GM23338 (cell line): ENCODE results near the gene CHRM4. TPM values are rescaled to one million over a fixed set of nuclear protein-coding genes. Genes with fewer than 3 reads are reported as not detected.

ENCODE experiments used
- ATAC-seq: fragments of 200-7000 bp; cut with Tn5 transposase; 3 replicates; pipeline ENCODE4 v1.9.1; 2020
- DNase-seq: peaks from one replicate; pipeline ENCODE4 v3.0.0-alpha.2; 2015; ENCODE audit warnings: low spot score
- H2AFZ ChIP-seq: fragments of 200-600 bp; sonication (generic); 2 replicates; pipeline ENCODE4 v1.8.0; 2016; ENCODE audit warnings: antibody characterized with exemption, mild to moderate bottlenecking, moderate library complexity
- H3F3A ChIP-seq: fragments of 200-600 bp; sonication (generic); replicated peaks from 2 replicates; pipeline ENCODE4 v1.8.0; 2017; ENCODE audit warnings: antibody characterized with exemption, mixed run types, low read depth
- H3K27ac ChIP-seq: fragments of 200-600 bp; sonication (generic); 2 replicates; pipeline ENCODE4 v1.6.1; 2016; ENCODE audit warnings: low read depth
- H3K27me3 ChIP-seq: fragments of 200-600 bp; sonication (generic); 2 replicates; pipeline ENCODE4 v1.8.0; 2016; ENCODE audit warnings: mild to moderate bottlenecking, mixed run types, moderate library complexity; ENCODE audit not compliant: insufficient read depth
- H3K36me3 ChIP-seq: fragments of 200-600 bp; sonication (generic); 2 replicates; pipeline ENCODE4 v1.8.0; 2016; ENCODE audit warnings: mild to moderate bottlenecking; ENCODE audit not compliant: insufficient read depth
- H3K4me1 ChIP-seq: fragments of 200-600 bp; sonication (generic); 2 replicates; pipeline ENCODE4 v1.8.0; 2016; ENCODE audit warnings: mild to moderate bottlenecking, moderate library complexity; ENCODE audit not compliant: insufficient read depth
- H3K4me2 ChIP-seq: fragments of 200-600 bp; sonication (generic); 2 replicates; pipeline ENCODE4 v1.7.1; 2017; ENCODE audit warnings: mixed run types
- H3K4me3 ChIP-seq: fragments of 200-600 bp; sonication (generic); 2 replicates; pipeline ENCODE4 v1.6.1; 2016; ENCODE audit warnings: mixed run types
- H3K79me2 ChIP-seq: fragments of 200-600 bp; sonication (generic); replicated peaks from 2 replicates; pipeline ENCODE4 v1.8.0; 2017; ENCODE audit warnings: mild to moderate bottlenecking; ENCODE audit not compliant: insufficient read depth
- H3K9me2 ChIP-seq: fragments of 200-600 bp; sonication (generic); 2 replicates; pipeline ENCODE4 v1.8.0; 2017; ENCODE audit not compliant: insufficient read depth
- H4K20me1 ChIP-seq: fragments of 200-600 bp; sonication (generic); replicated peaks from 2 replicates; pipeline ENCODE4 v1.8.0; 2017; ENCODE audit warnings: mild to moderate bottlenecking; ENCODE audit not compliant: insufficient read depth
- H3K27ac Mint-ChIP-seq: 2 replicates; pipeline ENCODE4 v1.8.0; 2020; ENCODE audit warnings: inconsistent platforms, mild to moderate bottlenecking, moderate library complexity, mixed read lengths
- H3K27me3 Mint-ChIP-seq: 3 replicates; pipeline ENCODE4 v1.8.0; 2022; ENCODE audit warnings: low read depth, mild to moderate bottlenecking, moderate library complexity, mixed read lengths, inconsistent platforms; ENCODE audit not compliant: insufficient read depth, poor library complexity
- H3K36me3 Mint-ChIP-seq: 3 replicates; pipeline ENCODE4 v1.8.0; 2021; ENCODE audit warnings: low read depth, mild to moderate bottlenecking, inconsistent platforms, moderate library complexity, mixed read lengths
- H3K4me1 Mint-ChIP-seq: 3 replicates; pipeline ENCODE4 v1.8.0; 2020; ENCODE audit warnings: mild to moderate bottlenecking, inconsistent platforms, mixed read lengths
- H3K4me3 Mint-ChIP-seq: 3 replicates; pipeline ENCODE4 v1.8.0; 2021; ENCODE audit warnings: moderate library complexity, mild to moderate bottlenecking, inconsistent platforms, mixed read lengths
- H3K9me3 Mint-ChIP-seq: 3 replicates; pipeline ENCODE4 v1.8.0; 2020; ENCODE audit warnings: moderate library complexity, mild to moderate bottlenecking, inconsistent platforms, mixed read lengths
- CREB1 ChIP-seq: fragments of 250-450 bp; sonication (Bioruptor Pico); IDR thresholded peaks from 2 replicates; pipeline ENCODE4 v1.5.0; 2020; ENCODE audit warnings: low read depth, mild to moderate bottlenecking, moderate library complexity
- EZH2 ChIP-seq: fragments of 200-600 bp; sonication (generic); IDR thresholded peaks from one replicate; pipeline ENCODE4 v1.8.0; 2017; ENCODE audit warnings: antibody characterized with exemption, mild to moderate bottlenecking, low read depth; ENCODE audit not compliant: unreplicated experiment
- NANOG ChIP-seq: IDR thresholded peaks from 2 replicates; pipeline ENCODE4 v1.6.1; 2016; ENCODE audit warnings: antibody characterized with exemption, borderline replicate concordance
- ZNF114 ChIP-seq: fragments of 250-450 bp; sonication (Bioruptor Pico); IDR thresholded peaks from 2 replicates; pipeline ENCODE4 v1.5.0; 2020; ENCODE audit warnings: mild to moderate bottlenecking, moderate library complexity
- polyA plus RNA-seq: library from polyadenylated mRNA; unstranded; fragments of >200 nt; fragmentation: Nextera tagmentation; extraction: Ambion mirVana; gene quantifications from 2 replicates; pipeline ENCODE4 v1.2.1, GENCODE V29; 2016
- total RNA-seq: library from RNA; depleted of rRNA; stranded (reverse); fragments of >200 nt; shearing (Covaris generic); gene quantifications from 2 replicates; pipeline ENCODE4 v1.2.3, GENCODE V29; 2014
- TF ChIP-seq, protein P1 (sequence below): IDR thresholded peaks from one replicate; pipeline ENCODE4 v1.6.1; 2018; ENCODE audit warnings: antibody characterized with exemption; ENCODE audit not compliant: unreplicated experiment
- TF ChIP-seq, protein P2 (sequence below), 2 experiments: fragments of 200-600 bp in 1 of 2; sonication (generic) in 1 of 2; conservative IDR thresholded peaks; 2 replicates each; pipeline versions ENCODE4 v1.5.1 to v1.6.1; 2016 to 2017; ENCODE audit warnings: antibody characterized with exemption in 2 of 2, low read depth in 2 of 2, mild to moderate bottlenecking in 2 of 2, moderate library complexity in 1 of 2
- TF ChIP-seq, protein P3 (sequence below): fragments of 250-450 bp; sonication (Bioruptor Pico); IDR thresholded peaks from 2 replicates; pipeline ENCODE4 v1.5.0; 2020; ENCODE audit warnings: mild to moderate bottlenecking, moderate library complexity

The CHRM4 gene
- total and polyA plus RNA-seq, 2 experiments from 2014 or later = 0.97 TPM; not detected in 1

DNA sequence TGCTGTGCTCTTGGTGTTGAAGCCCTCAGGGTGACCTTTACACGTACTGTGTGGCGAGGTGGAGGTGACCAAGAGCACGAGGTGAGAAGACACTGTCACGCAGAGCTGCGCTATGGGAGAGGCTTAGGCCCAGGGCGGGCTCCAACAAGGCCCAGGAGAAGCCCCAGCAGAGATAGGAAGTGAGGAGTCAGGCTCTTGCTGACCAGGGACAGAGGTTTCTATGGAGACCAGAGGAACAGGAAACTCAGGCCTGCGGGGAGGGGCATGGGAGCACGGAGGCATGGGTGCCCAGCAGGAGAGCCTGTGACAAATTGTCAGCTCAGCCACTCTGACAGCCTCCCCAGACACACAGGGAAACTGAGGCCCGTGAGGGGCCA lies 28.6 kb downstream of the CHRM4 start:
- no peaks in the 10 kb centered on the region for H3K9me2 ChIP-seq
- H3K4me3 Mint-ChIP-seq = no peak overlapping the region; the same call in 2 of the 3 replicates
- H3K36me3 Mint-ChIP-seq = peaks cover 5% of the 10 kb centered on the region; the same call in 2 of the 3 replicates
- H3F3A ChIP-seq = 0 out of 2 replicates have a peak, but pooled peaks cover 8% of the 10 kb centered on the region
- peaks cover 7% of the 10 kb centered on the region for H3K27me3 Mint-ChIP-seq
- no peak for DNase-seq
- peaks cover 13% of the 10 kb centered on the region for H4K20me1 ChIP-seq
- no peaks in the 10 kb centered on the region for H3K9me3 Mint-ChIP-seq
- peaks cover 38% of the 10 kb centered on the region for H3K4me1 Mint-ChIP-seq
- H3K36me3 ChIP-seq = no peaks in the 10 kb centered on the region
- H3K79me2 ChIP-seq = peaks cover 46% of the 10 kb centered on the region
- peak overlapping the region; percentile 66 for H3K27ac Mint-ChIP-seq
- ATAC-seq = no peak
- no peak overlapping the region for H2AFZ ChIP-seq
- 0 out of 2 replicates have a peak overlapping the region, but pooled peaks have one; percentile 69 for H3K27ac ChIP-seq
- no peaks in the 10 kb centered on the region for H3K27me3 ChIP-seq
- peaks cover 17% of the 10 kb centered on the region; the same call in 1 of the 2 replicates for H3K4me1 ChIP-seq
- no peak overlapping the region for H3K4me2 ChIP-seq
- TF ChIP-seq CREB1 (CRISPR knock-in tag) = no peak
- TF ChIP-seq EZH2 = no peak
- TF ChIP-seq ZNF114 (CRISPR knock-in tag) = no peak
- TF ChIP-seq, protein P1, sequence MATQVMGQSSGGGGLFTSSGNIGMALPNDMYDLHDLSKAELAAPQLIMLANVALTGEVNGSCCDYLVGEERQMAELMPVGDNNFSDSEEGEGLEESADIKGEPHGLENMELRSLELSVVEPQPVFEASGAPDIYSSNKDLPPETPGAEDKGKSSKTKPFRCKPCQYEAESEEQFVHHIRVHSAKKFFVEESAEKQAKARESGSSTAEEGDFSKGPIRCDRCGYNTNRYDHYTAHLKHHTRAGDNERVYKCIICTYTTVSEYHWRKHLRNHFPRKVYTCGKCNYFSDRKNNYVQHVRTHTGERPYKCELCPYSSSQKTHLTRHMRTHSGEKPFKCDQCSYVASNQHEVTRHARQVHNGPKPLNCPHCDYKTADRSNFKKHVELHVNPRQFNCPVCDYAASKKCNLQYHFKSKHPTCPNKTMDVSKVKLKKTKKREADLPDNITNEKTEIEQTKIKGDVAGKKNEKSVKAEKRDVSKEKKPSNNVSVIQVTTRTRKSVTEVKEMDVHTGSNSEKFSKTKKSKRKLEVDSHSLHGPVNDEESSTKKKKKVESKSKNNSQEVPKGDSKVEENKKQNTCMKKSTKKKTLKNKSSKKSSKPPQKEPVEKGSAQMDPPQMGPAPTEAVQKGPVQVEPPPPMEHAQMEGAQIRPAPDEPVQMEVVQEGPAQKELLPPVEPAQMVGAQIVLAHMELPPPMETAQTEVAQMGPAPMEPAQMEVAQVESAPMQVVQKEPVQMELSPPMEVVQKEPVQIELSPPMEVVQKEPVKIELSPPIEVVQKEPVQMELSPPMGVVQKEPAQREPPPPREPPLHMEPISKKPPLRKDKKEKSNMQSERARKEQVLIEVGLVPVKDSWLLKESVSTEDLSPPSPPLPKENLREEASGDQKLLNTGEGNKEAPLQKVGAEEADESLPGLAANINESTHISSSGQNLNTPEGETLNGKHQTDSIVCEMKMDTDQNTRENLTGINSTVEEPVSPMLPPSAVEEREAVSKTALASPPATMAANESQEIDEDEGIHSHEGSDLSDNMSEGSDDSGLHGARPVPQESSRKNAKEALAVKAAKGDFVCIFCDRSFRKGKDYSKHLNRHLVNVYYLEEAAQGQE = no peak
- TF ChIP-seq, protein P2, sequence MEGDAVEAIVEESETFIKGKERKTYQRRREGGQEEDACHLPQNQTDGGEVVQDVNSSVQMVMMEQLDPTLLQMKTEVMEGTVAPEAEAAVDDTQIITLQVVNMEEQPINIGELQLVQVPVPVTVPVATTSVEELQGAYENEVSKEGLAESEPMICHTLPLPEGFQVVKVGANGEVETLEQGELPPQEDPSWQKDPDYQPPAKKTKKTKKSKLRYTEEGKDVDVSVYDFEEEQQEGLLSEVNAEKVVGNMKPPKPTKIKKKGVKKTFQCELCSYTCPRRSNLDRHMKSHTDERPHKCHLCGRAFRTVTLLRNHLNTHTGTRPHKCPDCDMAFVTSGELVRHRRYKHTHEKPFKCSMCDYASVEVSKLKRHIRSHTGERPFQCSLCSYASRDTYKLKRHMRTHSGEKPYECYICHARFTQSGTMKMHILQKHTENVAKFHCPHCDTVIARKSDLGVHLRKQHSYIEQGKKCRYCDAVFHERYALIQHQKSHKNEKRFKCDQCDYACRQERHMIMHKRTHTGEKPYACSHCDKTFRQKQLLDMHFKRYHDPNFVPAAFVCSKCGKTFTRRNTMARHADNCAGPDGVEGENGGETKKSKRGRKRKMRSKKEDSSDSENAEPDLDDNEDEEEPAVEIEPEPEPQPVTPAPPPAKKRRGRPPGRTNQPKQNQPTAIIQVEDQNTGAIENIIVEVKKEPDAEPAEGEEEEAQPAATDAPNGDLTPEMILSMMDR (conservative IDR thresholded peaks at IDR 0.05; ENCODE audit: low read depth in 2 of 2) = no peak
- TF ChIP-seq, protein P3, sequence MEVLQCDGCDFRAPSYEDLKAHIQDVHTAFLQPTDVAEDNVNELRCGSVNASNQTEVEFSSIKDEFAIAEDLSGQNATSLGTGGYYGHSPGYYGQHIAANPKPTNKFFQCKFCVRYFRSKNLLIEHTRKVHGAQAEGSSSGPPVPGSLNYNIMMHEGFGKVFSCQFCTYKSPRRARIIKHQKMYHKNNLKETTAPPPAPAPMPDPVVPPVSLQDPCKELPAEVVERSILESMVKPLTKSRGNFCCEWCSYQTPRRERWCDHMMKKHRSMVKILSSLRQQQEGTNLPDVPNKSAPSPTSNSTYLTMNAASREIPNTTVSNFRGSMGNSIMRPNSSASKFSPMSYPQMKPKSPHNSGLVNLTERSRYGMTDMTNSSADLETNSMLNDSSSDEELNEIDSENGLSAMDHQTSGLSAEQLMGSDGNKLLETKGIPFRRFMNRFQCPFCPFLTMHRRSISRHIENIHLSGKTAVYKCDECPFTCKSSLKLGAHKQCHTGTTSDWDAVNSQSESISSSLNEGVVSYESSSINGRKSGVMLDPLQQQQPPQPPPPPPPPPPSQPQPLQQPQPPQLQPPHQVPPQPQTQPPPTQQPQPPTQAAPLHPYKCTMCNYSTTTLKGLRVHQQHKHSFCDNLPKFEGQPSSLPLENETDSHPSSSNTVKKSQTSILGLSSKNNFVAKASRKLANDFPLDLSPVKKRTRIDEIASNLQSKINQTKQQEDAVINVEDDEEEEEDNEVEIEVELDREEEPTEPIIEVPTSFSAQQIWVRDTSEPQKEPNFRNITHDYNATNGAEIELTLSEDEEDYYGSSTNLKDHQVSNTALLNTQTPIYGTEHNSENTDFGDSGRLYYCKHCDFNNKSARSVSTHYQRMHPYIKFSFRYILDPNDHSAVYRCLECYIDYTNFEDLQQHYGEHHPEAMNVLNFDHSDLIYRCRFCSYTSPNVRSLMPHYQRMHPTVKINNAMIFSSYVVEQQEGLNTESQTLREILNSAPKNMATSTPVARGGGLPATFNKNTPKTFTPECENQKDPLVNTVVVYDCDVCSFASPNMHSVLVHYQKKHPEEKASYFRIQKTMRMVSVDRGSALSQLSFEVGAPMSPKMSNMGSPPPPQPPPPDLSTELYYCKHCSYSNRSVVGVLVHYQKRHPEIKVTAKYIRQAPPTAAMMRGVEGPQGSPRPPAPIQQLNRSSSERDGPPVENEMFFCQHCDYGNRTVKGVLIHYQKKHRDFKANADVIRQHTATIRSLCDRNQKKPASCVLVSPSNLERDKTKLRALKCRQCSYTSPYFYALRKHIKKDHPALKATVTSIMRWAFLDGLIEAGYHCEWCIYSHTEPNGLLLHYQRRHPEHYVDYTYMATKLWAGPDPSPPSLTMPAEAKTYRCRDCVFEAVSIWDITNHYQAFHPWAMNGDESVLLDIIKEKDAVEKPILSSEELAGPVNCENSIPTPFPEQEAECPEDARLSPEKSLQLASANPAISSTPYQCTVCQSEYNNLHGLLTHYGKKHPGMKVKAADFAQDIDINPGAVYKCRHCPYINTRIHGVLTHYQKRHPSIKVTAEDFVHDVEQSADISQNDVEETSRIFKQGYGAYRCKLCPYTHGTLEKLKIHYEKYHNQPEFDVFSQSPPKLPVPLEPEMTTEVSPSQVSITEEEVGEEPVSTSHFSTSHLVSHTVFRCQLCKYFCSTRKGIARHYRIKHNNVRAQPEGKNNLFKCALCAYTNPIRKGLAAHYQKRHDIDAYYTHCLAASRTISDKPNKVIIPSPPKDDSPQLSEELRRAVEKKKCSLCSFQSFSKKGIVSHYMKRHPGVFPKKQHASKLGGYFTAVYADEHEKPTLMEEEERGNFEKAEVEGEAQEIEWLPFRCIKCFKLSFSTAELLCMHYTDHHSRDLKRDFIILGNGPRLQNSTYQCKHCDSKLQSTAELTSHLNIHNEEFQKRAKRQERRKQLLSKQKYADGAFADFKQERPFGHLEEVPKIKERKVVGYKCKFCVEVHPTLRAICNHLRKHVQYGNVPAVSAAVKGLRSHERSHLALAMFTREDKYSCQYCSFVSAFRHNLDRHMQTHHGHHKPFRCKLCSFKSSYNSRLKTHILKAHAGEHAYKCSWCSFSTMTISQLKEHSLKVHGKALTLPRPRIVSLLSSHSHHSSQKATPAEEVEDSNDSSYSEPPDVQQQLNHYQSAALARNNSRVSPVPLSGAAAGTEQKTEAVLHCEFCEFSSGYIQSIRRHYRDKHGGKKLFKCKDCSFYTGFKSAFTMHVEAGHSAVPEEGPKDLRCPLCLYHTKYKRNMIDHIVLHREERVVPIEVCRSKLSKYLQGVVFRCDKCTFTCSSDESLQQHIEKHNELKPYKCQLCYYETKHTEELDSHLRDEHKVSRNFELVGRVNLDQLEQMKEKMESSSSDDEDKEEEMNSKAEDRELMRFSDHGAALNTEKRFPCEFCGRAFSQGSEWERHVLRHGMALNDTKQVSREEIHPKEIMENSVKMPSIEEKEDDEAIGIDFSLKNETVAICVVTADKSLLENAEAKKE (CRISPR knock-in tag) = no peak
- TF ChIP-seq NANOG = no peak
- H3K4me3 ChIP-seq = no peak overlapping the region
